ENCODE measurements around the gene NUP153.
"Not testable (repeated sequence)": the region's sequence is repeated elsewhere in the genome, so short reads cannot be mapped to it uniquely, and the experiment has no call there.

NUP153 gene

DNA sequence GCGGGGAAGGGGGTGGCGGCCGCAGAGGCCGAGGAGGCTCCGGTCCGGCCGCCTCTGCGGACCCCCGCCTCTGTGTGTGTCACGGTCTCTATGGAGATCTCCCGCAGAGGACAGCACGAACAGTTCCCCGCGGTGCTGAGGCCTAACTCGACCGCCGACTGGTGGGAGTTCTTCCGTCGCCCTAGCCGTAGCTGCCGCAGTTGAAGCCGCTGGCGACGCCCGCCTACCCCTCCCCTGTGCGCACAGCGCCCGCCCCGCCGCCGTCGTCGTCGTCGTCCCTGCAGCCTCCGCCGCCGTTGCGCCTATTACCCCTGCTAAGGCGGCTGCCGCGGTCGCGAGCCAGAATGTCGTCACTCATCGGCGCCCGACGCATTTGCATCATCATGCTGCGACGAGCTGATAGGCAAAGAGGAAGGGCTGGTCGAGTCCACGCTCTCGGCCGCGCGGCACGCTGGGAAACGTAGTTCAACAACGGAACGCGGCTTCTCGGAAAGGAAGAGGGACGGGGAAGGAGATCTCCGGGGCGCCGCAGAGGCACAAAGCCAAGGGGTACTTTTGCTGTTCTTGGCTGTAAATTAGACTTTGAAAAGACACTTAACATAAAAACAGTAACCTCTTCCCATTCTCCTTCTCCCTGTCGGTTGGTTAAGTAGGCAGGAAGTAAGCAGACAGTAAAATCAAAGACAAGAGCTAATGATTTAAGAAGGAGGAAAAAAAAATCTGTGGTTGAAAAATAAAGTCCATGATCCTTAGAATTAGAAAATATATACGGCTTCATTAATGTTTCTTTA, at the start of gene NUP153:
Gene NUP153, minus strand, starts transcription at position 346 of the 791 bp plus-strand sequence. CDS start 538 bp downstream, outside the sequence.
- peak; percentile 99 to 100 for DNase-seq (ENCODE audit: low read depth in 2 of 2, low spot score in 1 of 2)

DNA sequence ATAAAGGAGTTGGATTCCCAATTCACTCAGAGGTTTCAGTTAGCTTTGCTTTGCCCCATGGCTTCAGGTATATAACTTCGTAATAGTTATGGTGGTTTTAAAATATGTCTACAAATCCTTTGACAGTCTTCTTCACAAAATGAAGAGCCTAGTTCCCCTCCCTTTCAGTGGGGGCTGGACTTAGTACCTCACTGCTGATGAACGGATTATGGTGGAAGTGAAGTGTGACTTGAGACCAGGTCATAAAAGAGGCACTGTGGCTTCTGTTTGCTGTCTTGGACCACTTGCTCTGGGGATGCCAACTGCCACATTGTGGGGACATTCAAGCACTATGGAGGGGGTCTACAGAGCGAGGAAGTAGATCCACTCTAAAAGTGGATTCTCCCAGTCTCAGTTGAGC, 47.5 kb upstream of the NUP153 start:
- DNase-seq (ENCODE audit: low read depth in 2 of 2, low spot score in 1 of 2), result no peak

- DNase-seq (ENCODE audit: low read depth in 2 of 2, low spot score in 1 of 2), result not testable (repeated sequence)
Observed at GRCh38 chr6:17745324-17745723, 38.6 kb upstream of the NUP153 start.

- not testable (repeated sequence) for DNase-seq (ENCODE audit: low read depth in 2 of 2, low spot score in 1 of 2)
Observed at GRCh38 chr6:17744757-17745308, 38.1 kb upstream of the NUP153 start.

DNA sequence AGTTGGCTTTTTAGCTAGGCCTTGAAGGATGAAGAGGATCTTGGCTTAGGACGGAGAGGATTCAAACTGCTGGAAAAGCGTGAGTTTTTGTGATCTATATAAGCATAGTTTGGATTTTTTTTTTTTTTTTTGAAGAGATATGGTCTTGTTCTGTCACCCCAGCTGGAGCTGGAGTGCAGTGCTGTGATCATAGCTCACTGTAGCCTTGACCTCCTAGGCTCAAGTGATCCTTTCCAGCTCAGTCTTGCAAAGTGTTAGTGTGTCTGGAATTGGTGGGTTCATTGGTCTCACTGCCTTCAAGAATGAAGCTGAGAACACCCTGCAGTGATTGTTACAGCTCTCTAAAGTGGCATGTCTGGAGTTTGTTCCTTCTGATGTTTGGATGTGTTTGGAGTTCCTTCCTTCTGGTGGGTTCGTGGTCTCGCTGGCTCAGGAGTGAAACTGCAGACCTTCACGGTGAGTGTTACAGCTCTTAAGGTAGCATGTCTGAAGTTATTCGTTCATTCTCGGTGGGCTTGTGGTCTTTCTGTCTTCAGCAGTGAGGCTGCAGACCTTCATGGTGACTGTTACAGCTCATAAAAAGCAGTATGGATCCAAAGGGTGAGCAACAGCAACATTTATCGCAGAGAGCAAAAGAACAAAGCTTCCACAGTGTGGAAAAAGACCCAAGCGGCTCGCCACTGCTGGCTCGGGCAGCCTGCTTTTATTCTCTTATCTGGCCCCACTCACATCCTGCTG, 37.5 kb upstream of the NUP153 start:
- no peak for DNase-seq (ENCODE audit: low read depth in 2 of 2, low spot score in 1 of 2)

GRCh38 chr6:17741507-17741906, 34.8 kb upstream of the NUP153 start:
- DNase-seq (ENCODE audit: low read depth in 2 of 2, low spot score in 1 of 2), result no peak

DNA sequence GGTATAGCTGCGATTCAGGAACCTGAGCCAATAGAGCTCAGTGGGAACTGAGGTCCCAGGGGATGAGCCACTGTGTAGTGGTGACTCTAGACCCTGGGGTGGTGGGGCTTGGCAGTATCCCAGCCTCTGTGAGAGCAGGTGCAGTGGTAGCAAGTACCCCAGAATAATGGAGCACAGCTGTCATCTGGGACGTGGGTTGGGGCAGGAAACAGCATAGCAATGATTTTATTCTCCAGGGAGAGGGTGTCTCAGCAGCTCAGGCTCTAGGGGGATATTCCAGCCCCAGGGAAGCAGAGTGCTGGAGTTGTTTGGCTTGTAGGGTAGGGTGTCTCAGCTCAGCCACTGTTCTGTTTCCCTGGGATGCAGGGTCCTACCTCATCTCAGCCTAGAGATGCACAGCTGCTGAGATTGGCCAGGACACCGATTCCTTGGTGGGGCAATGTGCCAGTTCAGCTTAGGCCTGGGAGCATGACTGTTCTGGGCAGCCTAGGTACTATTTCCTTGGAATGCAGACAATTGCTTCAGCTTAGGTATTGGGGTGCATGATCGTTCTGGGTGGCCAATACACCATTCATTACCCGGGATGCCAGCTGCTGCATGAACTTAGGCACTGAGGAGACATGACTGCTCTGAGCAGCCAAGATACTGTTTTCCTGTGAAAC, 34.0 kb upstream of the NUP153 start:
- no peak for DNase-seq (ENCODE audit: low read depth in 2 of 2, low spot score in 1 of 2)

DNA sequence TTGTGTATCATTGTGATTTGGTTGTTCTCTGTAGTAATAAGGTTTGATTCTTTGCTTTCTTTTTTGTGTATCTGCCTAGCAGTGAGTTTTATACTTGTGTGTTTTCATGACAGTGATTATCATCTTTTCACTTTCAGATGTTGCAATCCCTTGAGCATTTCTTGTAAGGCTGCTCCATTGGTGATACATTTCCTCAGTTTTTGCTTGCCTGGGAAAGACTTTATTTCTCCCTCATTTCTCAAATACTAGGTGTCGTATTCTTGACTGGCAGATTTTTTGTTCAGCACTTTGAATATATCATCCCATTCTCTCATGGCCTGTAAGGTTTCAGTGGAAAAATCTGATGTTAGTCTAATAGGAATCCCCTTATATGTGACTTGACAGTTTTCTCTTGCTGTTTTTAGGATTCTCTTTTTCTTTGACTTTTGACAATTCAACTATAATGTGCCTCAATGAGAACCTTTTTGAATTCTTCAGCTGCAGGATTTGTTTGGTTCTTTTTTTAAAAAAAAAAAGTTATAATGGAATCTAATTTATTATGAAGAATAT, 31.1 kb upstream of the NUP153 start:
- DNase-seq (ENCODE audit: low read depth in 2 of 2, low spot score in 1 of 2), result no peak

GRCh38 chr6:17735311-17735710, 28.6 kb upstream of the NUP153 start:
- not testable (repeated sequence) for DNase-seq (ENCODE audit: low read depth in 2 of 2, low spot score in 1 of 2)

DNA sequence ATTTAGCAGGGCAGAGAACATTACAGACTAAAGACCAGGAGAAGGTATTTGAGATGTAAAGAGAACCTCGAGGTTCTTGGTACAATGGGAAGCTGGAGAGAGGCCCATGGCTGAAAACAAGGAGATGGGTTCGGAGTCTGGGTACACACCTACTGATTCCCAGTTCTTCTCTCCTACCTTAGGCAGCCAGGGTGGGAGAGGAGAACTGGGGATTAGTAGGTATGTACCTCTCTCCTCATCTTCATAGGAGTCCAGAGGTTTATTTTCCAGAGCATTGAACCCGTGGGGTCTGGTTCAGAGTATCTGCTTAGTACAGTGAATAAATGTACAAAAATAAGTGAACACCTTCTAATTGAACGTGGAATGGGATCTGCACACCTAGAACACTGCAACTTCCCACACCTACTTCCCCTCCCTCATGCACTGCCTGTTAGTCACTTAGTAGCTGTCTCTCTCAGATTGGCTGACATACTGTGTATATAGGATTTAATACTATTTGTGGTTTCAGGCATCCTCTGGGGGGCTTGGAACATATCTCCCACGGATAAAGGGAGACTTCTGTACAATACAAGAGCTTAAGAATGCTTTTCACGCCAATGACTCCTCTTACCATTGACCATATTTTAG, 23.5 kb upstream of the NUP153 start:
- DNase-seq (ENCODE audit: low read depth in 2 of 2, low spot score in 1 of 2), result no peak

DNA sequence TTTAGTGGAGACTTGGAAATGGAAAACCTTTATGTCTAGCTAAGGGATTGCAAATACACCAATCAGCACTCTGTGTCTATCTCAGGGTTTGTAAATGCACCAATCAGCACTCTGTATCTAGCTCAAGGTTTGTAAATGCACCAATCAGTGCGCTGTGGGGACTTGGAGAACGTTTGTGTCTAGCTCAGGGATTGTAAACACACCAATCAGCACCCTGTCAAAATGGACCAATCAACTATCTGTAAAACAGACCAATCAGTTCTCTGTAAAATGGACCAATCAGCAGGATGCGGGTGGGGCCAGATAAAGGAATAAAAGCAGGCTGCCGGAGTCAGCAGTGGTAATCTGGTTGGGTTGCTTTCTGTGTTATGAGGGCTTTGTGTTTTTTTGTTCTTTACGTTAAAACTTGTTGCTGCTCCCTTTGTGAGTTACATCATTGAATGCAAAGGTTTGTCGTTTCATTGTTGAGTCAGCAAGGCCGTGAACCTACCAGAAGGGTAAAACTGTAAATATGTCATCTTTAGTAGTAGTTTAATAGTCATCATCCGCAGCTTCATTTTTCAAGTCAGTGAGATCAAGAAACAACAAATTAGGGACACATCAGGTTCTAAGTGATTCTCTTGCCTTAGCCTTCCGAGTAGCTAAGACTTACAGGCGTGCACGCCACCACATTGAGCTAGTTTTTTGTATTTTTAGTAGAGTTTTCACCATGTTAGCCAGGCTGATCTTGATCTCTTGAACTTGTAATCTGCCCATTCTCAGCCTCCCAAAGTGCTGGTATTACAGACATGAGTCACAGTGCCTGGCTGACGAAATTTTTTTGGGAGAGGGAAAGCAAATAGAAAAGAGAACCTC, 22.7 kb upstream of the NUP153 start:
- no peak for DNase-seq (ENCODE audit: low read depth in 2 of 2, low spot score in 1 of 2)

DNA sequence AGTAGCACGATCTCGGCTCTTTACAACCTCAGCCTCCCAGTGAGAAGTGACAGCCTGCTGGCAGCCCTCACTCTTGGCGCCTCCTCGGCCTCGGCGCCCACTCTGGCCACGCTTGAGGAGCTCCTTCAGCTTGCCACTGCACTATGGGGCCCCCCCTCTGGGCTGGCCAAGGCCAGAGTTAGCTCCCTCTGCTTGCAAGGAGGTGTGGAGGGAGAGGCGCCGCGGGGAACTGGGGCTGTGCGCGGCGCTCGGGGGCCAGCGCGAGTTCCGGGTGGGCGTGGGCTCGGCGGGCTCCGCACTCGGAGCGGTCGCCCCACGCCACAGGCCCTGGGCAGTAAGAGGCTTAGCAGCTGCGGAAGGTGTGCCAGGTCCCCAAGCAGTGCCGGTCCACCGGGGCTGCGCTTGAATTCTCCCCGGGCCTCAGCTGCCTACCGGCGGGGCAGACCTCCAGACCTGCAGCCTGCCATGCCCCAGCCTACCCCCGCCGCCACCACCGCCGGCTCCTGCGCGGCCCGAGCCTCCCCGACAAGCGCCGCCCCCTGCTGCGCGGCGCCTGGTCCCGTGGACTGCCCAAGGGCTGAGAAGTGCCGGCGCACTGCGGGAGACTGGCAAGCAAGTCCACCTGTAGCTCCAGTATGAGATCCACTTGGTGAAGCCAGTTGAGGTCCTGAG, 22.0 kb upstream of the NUP153 start:
- no peak for DNase-seq (ENCODE audit: low read depth in 2 of 2, low spot score in 1 of 2)

- no peak for DNase-seq (ENCODE audit: low read depth in 2 of 2, low spot score in 1 of 2)
Observed at GRCh38 chr6:17725083-17725482, 18.4 kb upstream of the NUP153 start.

DNA sequence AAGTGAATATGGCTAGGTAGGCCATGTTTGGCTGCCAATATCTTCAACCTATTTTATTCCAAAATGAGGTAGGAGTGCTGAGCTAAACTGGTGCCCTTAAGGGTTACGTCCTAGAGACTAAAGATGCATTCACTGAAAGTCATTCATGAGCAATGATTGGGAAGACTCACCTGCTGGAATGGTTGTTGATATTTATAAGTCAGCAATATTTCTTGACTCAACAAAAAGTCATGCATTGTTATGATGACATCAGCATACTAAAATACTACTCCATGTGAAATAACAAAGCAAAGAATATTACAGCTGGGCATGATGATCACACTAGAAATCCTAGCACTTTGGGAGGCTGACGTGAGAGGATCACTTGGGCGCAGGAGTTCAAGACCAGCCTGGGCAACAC, 17.6 kb upstream of the NUP153 start:
- no peak for DNase-seq (ENCODE audit: low read depth in 2 of 2, low spot score in 1 of 2)

DNA sequence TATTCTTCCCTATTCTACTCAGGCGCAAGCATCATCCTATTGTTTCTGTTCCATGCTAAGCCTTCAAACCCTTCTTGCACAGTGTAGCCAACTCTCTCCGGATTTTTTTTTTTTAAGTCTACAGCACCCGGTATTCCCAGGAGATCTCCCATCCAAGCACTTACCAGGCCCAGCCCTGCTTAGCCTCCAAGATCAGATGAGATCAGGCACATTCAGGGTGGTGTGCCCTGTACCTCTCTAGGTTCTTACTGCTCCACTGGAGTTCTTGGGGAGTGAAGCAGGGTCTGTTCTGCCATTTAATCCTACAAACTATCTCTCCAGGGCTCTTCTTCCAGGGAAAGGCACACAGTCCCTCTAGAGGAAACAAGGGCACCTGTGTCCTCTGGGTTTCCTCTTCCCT, 14.9 kb upstream of the NUP153 start:
- no peak for DNase-seq (ENCODE audit: low read depth in 2 of 2, low spot score in 1 of 2)

- no peak for DNase-seq (ENCODE audit: low read depth in 2 of 2, low spot score in 1 of 2)
Observed at GRCh38 chr6:17719323-17720041, 12.8 kb upstream of the NUP153 start.

DNA sequence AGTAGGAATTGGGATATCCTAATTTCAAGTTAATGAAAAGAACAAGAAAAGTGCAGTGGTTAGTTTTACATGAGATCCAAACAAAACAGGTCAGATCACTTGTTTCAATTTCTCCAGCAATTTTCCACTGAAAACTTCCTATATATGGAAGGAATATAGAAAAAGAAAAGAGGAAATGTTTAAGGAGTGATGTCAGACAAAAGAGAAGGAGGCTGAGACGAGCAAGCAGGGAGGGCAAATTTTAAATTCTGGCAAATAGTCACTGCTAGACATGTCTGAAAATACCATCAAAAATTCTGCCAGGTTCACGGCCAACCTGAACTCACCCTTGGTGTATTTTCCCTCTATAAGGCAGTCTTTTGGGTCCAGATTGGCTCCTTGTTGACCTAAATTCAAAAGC, 9.5 kb upstream of the NUP153 start:
- DNase-seq (ENCODE audit: low read depth in 2 of 2, low spot score in 1 of 2), result no peak

DNA sequence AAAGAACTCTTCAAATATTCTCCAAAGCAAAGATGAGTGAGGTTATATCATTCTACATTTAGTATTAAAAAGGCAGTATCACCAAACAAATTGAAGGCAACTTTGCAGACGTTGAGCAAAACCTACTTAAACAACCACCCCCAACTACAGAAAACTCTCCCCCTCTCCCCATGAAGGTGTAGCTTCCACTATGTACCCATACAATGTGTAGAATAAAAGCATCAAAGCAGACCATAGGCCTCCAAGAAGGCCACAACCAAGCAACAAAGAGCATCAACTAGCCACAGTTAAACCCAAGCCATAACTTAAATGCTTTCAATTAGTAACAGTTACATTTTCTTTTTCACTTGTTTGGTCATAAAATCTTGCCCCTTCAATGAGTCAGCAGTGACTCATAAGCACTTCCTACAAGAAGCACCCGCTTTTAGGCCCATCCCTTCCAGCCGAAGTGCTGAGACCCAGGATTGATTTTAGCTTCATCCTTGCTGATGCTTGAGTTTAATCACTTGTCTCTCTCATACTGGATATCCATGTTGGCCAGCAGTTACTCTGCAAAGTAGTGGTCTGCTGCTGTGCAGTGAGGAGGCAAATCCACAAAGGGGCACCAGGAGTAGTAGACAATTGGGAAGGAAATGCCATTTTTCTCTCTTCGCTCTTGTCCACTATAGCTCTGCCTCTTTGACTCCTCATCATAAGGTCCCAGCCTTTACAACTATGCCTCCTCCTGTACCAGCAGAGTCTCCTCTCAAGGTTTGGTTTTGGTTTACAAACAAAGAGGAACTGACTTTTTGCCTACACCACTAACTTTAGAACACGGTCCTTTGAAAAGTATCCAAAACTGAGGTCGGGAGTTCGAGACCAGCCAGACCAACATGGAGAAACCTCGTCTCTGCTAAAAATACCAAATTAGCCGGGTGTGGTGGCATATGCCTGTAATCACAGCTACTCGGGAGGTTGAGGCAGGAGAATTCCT, 8.4 kb upstream of the NUP153 start:
- DNase-seq (ENCODE audit: low read depth in 2 of 2, low spot score in 1 of 2), result no peak
